H1 (cell line): ENCODE measurements around the gene CLPX. TPM values are rescaled to one million over a fixed set of nuclear protein-coding genes. Genes with fewer than 3 reads are reported as not detected.

Experiments
- CHD7 ChIP-seq: fragments of 300-600 bp; sonication (generic); IDR thresholded peaks from 2 replicates; pipeline ENCODE4 v1.7.1; 2012; ENCODE audit warnings: low read length, moderate library complexity, mild to moderate bottlenecking, inconsistent platforms; ENCODE audit not compliant: insufficient replicate concordance
- E2F6 ChIP-seq: IDR thresholded peaks from 2 replicates; pipeline ENCODE4 v1.6.1; 2012; ENCODE audit warnings: inconsistent platforms
- GTF2F1 ChIP-seq: IDR thresholded peaks from 2 replicates; pipeline ENCODE4 v1.6.1; 2012; ENCODE audit warnings: low read depth, low read length, improper control_type of control experiment, borderline replicate concordance
- RFX5 ChIP-seq: IDR thresholded peaks from 2 replicates; pipeline ENCODE4 v1.6.1; 2011; ENCODE audit warnings: low read depth, low read length, improper control_type of control experiment, borderline replicate concordance
- SP1 ChIP-seq: IDR thresholded peaks from 2 replicates; pipeline ENCODE4 v1.6.1; 2011; ENCODE audit warnings: low read depth, low read length
- SRF ChIP-seq: IDR thresholded peaks from 2 replicates; pipeline ENCODE4 v1.6.1; 2011; ENCODE audit warnings: mild to moderate bottlenecking, low read depth, low read length, moderate library complexity
- TAF1 ChIP-seq: IDR thresholded peaks from 2 replicates; pipeline ENCODE4 v1.6.1; 2011; ENCODE audit warnings: mild to moderate bottlenecking, low read depth, low read length
- polyA plus RNA-seq, 7 experiments: library from polyadenylated mRNA; depleted of rRNA in 3 of 7; stranded (reverse) in 5 of 7; unstranded in 2 of 7; fragments of >200 nt in 5 of 7; fragments of 200-250 nt in 2 of 7; gene quantifications; 1 replicate in 5 of 7; 2 replicates in 1 of 7; 4 replicates in 1 of 7; pipeline versions ENCODE4 v1.2.1 to v1.2.3, GENCODE V29; 2011 to 2013; ENCODE audit warnings: missing spikeins in 2 of 7, mixed read lengths in 2 of 7
- total RNA-seq: library from RNA; stranded (reverse); fragmentation: NEBNext Ultra II Directional; extraction: Animal tissue kit (Norgen Biotek cat#: 25700); gene quantifications from 2 replicates; pipeline ENCODE4 v1.2.1, GENCODE V29; 2021

The CLPX gene
- total and polyA plus RNA-seq, 2 of the 8 experiments (the other 6 are each of a cell fraction or from before 2014, with no cell fraction given), result 10.5 to 53.6 TPM

- TF ChIP-seq RFX5, result no peak
- TF ChIP-seq SRF, result no peak
- no peak for TF ChIP-seq CHD7
- TF ChIP-seq GTF2F1, result no peak
- TF ChIP-seq E2F6, result no peak
- TF ChIP-seq TAF1, result no peak
- no peak for TF ChIP-seq SP1
- TF ChIP-seq, all 59 proteins: peak for 0
These were observed 38.9 kb upstream of the CLPX start (continued) for GRCh38 chr15:65223996-65224395.
